ENCODE data around the gene TRERF1.

The TRERF1 gene

GRCh38 chr6:42278131-42278853 is 173.4 kb downstream of the TRERF1 start:
- FAIRE-seq = no peak
- DNase-seq (ENCODE audit: low spot score) = no peak

DNA sequence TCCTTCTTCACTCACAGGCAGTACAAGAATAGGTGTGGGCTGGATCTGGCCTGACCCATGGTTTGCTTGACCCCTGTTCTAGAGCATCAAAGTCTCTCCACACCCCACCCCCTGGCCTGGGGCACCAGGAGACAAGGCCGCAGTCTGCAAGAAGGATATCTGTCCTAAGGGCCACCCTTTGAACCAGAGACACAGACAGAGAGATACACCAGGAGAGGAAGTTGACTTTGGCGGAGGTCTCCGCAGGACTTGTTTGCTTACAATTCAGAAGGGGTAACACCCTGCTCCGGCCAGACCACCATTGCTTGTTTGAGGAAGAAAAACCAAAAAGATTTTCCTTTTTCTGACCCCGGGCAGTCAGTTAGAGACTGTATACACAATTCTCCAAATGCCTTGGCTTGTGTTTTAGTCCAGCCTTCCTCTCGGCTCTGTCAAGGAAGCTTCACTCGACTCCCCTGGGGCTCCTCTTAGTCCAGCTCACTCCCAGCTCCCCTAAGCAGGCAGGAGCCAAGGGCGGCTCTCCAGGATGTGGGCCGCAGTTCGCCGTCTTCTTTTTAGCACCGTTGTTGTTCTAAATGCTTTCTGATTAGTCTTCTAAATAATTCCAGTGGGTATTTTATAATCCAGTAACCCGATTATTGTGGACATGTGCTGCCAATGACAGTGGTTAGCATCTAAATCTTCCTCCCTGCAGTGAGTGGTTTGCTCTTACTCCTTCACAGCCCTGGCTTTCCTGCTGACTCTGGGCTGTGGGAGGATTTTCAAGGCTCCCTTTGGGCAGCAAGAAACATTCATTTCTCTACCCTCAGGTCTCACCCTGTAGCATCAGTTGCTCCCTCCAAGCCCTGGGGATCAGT is 175.5 kb downstream of the TRERF1 start:
- DNase-seq (ENCODE audit: low spot score) (no peak), FAIRE-seq (no peak)

- no peak for FAIRE-seq
- DNase-seq (ENCODE audit: low spot score) = no peak
Observed at GRCh38 chr6:42275376-42276033, 176.2 kb downstream of the TRERF1 start.

GRCh38 chr6:42274898-42275297 is 176.8 kb downstream of the TRERF1 start:
- DNase-seq (ENCODE audit: low spot score) = no peak
- FAIRE-seq = no peak

DNA sequence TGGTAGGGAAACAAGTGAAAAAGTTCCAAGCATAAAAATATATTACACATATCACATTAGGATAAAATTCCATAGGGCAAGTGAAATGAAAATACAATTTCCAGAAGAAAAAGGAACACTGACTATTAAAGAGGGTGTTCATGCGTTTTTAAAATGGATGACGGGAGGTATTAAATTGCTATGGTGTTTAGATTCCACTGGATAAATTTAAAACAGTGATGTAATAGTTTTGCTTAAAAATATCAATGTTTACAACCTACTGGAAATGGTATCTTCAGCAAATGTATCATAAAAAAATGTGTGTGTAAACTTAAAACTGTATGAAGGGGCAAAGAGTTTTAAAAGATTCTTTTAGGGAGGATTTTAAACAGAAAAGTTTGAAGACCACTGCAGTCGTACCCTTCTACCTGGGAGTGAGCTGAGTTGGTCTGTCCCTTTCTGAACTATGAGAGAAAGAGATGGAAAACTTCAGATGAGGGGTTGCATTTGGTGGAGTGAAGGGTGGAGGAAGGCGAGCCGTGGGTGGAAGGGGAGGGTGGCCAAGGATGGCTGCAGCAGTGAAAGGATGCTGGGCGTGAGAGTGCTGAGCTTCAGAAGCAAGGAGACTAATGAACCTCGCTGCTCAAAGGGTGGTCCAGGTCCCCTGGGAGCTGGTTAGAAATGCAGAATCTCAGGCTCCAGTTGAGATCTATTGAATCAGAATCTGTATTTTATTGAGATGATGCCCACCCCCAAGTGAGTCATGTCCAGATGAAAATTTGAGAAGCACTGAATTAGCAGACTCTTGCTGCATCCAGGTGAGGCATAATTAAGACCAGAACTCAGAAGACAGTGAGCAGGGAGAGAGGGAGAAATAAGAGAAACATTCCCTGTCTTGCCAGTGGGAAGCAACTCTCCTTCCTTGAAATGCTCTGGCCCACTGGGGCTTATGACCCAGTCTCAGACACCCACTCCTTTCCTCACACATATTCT is 179.6 kb downstream of the TRERF1 start:
- no peak for DNase-seq (ENCODE audit: low spot score)

DNA sequence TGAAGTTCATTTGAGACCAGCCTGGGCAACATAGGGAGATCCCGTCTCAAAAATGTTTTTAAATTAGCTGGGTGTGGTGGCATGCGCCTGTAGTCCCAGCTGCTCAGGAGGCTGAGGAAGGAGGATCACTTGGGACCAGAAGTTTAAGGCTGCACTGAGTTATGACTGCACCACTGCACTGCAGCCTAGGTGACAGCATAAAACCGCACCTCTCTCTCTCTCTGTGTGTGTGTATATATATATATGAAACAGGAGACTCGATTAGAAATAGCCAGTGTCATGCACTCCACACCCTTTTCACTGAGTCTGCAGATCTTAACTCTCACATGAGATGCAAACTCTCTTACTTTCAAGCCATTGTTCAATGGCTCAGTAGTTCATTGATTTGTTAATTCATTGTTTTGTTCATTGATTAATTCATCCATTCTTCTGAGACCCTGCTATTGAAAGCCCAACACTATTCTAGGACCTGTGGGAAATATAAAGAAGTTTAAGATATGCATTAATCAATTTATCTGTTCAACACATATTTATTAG is 181.7 kb downstream of the TRERF1 start:
- no peak for FAIRE-seq
- no peak for DNase-seq (ENCODE audit: low spot score)

More for the DNA sequence above, 179.6 kb downstream of the TRERF1 start:
- FAIRE-seq = no peak

DNA sequence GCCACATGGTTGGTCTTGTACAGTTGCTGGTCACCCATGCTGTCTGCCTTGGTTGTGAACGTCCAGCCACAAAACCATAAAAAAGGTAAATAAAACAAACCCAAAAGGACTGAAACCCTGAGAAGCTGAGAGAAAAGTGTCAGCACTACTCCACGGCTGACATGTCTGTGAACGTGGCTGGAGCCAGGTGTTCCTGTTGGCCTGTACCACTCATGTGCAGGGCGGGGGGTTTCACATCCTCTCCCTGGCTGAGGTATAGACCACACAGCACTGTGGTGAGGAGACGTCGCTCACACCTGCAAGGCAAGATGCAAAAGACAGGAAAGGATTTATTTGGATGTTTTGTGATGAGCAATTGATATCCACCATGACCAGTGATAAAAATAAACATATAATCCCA is 182.2 kb downstream of the TRERF1 start:
- no peak for FAIRE-seq

DNA sequence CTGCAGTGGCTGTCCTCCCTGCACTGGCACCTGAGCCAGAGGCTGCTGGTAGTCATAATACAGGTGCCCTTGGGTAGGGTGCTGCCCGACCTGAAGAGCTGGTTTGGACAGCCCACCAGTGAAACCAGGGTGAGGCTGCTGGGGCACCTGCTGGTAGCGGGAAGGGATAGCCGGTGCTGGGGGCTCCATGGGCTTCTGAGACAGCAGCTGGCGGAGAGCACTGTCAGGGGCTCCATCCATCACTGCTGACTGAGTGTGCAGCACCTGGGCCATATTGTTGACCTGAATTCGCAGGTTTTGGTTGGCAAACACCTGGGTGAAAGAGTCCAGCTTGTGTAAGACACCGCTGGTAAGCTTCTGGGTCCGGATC is 182.9 kb downstream of the TRERF1 start:
- no peak for FAIRE-seq
- no peak for DNase-seq (ENCODE audit: low spot score)

More for the DNA sequence above, 182.2 kb downstream of the TRERF1 start:
- no peak for DNase-seq (ENCODE audit: low spot score)

DNA sequence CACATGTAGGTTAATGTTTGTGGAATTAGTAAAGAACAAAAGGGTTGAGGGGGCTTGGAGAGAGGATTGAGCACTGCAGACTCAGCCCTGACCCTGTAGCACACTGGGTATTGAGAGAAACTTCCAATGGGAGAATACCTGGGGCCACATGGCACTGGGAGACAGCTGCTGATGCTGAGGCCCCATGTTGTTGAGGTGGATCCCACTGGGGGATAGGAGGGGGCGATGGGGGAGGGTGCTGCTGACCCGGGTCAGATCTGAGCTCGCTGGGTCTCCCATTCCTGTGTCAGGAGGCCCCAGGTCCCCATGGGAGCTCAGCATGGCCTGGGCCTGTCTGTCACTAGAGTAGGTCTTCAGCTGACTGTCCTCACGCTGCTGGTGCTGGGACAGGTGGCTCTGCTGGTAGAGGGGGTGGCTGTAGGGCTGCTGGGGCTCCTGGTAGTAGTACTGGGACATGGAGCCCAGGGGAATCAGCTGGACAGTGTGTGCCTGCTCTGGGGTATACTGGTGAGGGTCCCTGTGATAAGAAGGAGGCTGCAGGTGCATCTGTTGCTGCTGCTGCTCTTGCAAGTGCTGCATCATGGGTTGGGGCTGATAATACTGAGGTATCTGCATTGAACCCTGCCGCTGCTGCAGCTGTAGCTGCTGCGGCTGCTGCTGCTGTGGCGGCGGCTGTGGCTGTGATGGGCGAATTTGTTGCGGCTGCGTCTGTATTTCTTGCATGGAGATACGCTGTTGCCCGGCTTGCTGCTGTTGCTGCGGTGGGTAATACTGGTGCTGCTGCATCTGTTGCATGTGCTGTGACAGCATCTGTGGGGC is 183.5 kb downstream of the TRERF1 start:
- FAIRE-seq (no peak), DNase-seq (ENCODE audit: low spot score) (no peak)

- FAIRE-seq = no peak
Observed at GRCh38 chr6:42266538-42266937, 185.2 kb downstream of the TRERF1 start.

DNA sequence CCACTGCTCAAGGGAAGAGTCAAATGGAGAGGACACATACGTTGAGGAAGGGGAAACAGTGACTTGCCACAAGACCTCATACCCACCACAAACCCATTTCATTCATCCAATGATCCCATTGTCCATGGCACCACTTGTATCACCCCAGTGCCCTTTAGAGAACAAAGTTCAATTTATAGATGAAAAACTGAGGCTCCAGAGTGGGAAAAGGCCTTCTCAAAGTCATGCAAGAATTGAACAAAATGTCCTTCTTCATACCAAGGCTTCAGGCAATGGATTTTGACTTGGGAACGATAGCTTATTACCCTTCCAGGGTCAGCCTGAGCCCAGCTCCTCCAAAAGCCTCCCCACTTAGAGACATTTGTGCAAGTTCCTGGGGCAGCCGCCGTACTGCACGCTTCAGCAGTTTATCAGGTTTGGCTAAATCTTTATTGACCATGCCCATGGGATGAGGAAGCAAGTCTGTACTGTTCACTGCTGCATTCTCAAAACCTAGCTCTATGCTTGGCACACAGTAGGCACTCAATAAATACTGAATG is 186.8 kb downstream of the TRERF1 start:
- DNase-seq (ENCODE audit: low spot score) (no peak), FAIRE-seq (no peak)

More at GRCh38 chr6:42266538-42266937, 185.2 kb downstream of the TRERF1 start:
- no peak for DNase-seq (ENCODE audit: low spot score)

DNA sequence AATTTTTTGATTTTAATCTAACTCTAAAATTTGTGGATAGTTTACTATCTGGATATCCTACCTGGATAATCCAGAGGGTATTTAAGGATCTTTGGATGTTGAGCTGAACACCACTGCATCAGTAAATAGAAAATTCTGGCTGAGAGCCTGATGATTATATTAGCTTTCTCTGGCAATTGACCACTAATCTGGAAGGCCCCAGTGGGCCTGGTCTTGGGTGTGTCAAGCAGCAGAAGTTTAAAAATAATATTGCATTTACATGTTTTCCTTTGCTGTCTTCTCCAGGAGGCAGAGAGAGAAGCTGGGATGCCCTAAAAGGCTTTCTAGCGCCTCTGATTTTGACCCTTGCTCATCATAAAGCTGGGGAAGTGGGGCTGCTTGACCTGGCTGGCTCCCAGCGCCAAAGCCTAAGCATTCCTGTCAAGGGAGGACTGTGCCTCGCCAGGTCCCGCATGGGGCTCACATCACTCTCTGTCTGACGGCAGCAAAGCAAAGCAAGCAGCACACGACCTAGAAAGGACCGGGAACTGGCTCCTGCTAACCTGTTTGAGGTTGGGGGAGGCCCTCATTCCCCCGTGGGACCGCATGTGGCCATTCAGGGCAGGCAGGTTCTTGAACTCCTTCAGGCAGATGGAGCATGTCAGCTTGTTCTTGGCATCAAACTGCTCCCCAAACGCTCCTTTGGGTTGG is 187.4 kb downstream of the TRERF1 start:
- no peak for FAIRE-seq
- DNase-seq (ENCODE audit: low spot score) = no peak

DNA sequence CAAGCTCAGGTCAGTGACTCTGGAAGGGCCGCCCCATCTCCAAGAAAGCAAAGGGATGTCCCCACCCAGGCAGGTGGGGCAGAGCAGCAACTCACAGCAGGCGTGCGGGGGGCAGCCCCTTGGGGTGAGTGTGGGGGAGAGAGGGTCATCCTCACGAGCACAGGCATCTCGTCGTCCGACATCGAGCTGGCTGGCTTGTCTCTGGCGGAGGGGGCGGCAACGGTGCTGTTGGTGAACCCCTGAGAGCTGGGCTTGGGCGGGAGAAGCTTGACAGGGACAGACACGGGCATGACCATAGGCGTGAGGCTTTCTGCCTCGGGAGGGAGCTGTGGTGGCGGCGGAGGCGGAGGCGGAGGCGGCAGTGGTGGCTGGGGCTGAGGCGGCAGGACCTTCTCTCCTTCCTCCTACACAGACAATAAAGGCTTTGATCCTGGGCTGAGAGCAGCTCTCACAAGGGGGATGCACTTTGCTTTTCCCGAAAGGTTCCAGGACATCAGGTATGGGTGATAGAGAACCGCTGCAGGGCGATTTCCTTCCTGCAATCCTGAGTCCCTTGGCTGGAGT is 188.5 kb downstream of the TRERF1 start:
- FAIRE-seq = no peak
- no peak for DNase-seq (ENCODE audit: low spot score)

DNA sequence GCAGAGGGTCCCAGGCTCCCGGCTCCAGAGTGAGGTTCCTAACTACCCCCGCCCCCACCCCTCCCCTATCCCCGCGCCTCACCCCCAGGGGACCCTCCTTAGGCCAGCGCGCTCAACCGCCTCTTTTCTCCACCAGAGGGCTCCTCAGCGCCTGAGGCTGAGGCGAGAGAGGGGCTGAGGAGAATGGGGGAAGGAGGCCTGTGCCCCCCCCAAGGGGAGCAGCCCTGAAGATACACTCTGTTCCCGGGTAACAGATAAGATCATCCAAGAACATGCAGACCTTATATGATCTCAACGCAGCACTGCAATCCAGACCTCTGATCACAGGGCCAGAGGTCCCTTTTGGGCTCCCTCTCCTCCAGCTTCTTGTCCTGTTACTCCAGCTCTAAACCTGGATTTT is 190.8 kb downstream of the TRERF1 start:
- DNase-seq (ENCODE audit: low spot score) (no peak), FAIRE-seq (no peak)

GRCh38 chr6:42260396-42260888 is 191.3 kb downstream of the TRERF1 start:
- DNase-seq (ENCODE audit: low spot score) (no peak), FAIRE-seq (no peak)

DNA sequence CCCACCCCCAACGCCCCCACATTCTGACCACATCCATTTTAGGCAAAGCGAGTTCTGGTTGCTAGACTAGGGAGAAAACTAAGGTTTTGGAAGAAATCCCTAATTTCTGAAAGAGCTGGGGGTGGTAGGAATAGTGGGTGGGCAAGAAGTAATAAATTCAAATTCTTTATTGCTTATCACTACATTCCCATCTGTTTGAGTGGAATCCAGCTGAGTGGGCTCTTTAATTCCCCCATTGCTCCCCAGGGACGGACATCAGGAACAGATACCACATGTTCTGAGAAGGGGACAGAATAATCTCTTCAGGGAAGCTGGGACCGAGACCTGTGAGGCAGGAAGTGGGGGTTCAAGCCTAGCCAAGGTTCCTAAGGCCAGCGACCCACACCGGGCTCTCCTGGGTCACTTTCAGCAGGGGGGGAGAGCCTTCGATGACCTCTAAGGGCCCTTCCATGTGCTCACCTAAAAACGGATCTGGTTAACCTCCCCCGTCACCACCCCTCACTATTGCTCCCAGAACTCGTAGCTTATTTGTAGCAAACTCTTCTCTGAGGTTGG is 191.8 kb downstream of the TRERF1 start:
- FAIRE-seq = no peak
- no peak for DNase-seq (ENCODE audit: low spot score)

GRCh38 chr6:42259286-42259685 is 192.4 kb downstream of the TRERF1 start:
- FAIRE-seq (no peak), DNase-seq (ENCODE audit: low spot score) (no peak)

- DNase-seq (ENCODE audit: low spot score) (no peak), FAIRE-seq (no peak)
Observed at GRCh38 chr6:42257614-42258013, 194.1 kb downstream of the TRERF1 start.
